HFFc6 (cell line): ENCODE results near the gene ANKRD53. TPM values are rescaled to one million over a fixed set of nuclear protein-coding genes. Genes with fewer than 3 reads are reported as not detected.

Experiments used
- DNase-seq: peaks from one replicate; pipeline ENCODE4 v3.0.0-alpha.2; 2018
- H3K27ac Mint-ChIP-seq: 2 replicates; pipeline ENCODE4 v1.8.0; 2020; ENCODE audit warnings: mild to moderate bottlenecking, mixed read lengths
- H3K27me3 Mint-ChIP-seq: 2 replicates; pipeline ENCODE4 v1.8.0; 2021; ENCODE audit warnings: mild to moderate bottlenecking, moderate library complexity, mixed read lengths; ENCODE audit not compliant: insufficient read depth
- H3K36me3 Mint-ChIP-seq: 2 replicates; pipeline ENCODE4 v1.8.0; 2021; ENCODE audit warnings: low read depth, mixed read lengths
- H3K4me1 Mint-ChIP-seq: 2 replicates; pipeline ENCODE4 v1.8.0; 2020; ENCODE audit warnings: low read depth, mixed read lengths
- H3K4me3 Mint-ChIP-seq: 2 replicates; pipeline ENCODE4 v1.8.0; 2020; ENCODE audit warnings: mild to moderate bottlenecking, moderate library complexity, mixed read lengths
- H3K9me3 Mint-ChIP-seq: 2 replicates; pipeline ENCODE4 v1.8.0; 2020; ENCODE audit warnings: mild to moderate bottlenecking, mixed read lengths
- total RNA-seq, 6 experiments: library from RNA; stranded (reverse); fragmentation: NEBNext Ultra II Directional; extraction: Animal tissue kit (Norgen Biotek cat#: 25700); gene quantifications; 2 replicates in 1 of 6; 3 replicates in 5 of 6; pipeline ENCODE4 v1.2.3, GENCODE V29; 2021
- TF ChIP-seq, protein P1 (sequence below): fragments of 200-600 bp; sonication (generic); IDR thresholded peaks from 2 replicates; pipeline ENCODE4 v1.5.0; 2021; ENCODE audit warnings: antibody characterized with exemption, mild to moderate bottlenecking

Gene ANKRD53
- total RNA-seq, 6 experiments from 2014 or later: 0.64 to 1.1 (median 0.85) TPM

DNA sequence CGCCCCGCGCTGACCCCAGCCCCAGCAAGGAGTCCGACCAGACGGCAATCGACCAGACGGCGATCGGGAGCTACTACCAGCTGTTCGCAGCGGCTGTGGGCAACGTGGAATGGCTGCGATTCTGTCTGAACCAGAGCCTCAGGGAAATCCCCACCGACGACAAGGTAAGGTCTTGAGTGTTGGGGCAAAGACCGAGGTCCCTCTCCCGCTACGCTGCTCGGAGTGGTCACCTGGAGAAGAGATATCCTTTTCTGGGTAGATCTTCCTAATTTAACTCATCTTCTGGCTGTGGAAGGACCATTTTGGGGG is 704 bp downstream of the ANKRD53 start:
- Mint-ChIP-seq H3K27ac (no peak overlapping the region), H3K4me1 (peaks cover 22% of the 10 kb centered on the region), H3K27me3 (peaks cover 5% of the 10 kb centered on the region), H3K9me3 (no peaks in the 10 kb centered on the region), H3K4me3 (peak overlapping the region; percentile 54), H3K36me3 (no peaks in the 10 kb centered on the region)
- TF ChIP-seq, protein P1, sequence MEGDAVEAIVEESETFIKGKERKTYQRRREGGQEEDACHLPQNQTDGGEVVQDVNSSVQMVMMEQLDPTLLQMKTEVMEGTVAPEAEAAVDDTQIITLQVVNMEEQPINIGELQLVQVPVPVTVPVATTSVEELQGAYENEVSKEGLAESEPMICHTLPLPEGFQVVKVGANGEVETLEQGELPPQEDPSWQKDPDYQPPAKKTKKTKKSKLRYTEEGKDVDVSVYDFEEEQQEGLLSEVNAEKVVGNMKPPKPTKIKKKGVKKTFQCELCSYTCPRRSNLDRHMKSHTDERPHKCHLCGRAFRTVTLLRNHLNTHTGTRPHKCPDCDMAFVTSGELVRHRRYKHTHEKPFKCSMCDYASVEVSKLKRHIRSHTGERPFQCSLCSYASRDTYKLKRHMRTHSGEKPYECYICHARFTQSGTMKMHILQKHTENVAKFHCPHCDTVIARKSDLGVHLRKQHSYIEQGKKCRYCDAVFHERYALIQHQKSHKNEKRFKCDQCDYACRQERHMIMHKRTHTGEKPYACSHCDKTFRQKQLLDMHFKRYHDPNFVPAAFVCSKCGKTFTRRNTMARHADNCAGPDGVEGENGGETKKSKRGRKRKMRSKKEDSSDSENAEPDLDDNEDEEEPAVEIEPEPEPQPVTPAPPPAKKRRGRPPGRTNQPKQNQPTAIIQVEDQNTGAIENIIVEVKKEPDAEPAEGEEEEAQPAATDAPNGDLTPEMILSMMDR: no peak
- DNase-seq: no peak

- Mint-ChIP-seq H3K4me3 (peak overlapping the region; percentile 54), H3K27me3 (peaks cover 3% of the 10 kb centered on the region), H3K36me3 (no peaks in the 10 kb centered on the region), H3K27ac (no peak overlapping the region), H3K4me1 (peaks cover 22% of the 10 kb centered on the region), H3K9me3 (no peaks in the 10 kb centered on the region)
- TF ChIP-seq, protein P1: no peak
- DNase-seq: no peak
Measured at GRCh38 chr2:70979626-70980025, 1.2 kb downstream of the ANKRD53 start.

GRCh38 chr2:70981421-70981820 is 3.0 kb downstream of the ANKRD53 start:
- H3K4me3 Mint-ChIP-seq: no peak overlapping the region
- H3K27me3 Mint-ChIP-seq: no peaks in the 10 kb centered on the region; the same call in 1 of the 2 replicates
- no peak overlapping the region for H3K27ac Mint-ChIP-seq
- TF ChIP-seq, protein P1: no peak
- H3K9me3 Mint-ChIP-seq: no peaks in the 10 kb centered on the region
- no peak for DNase-seq
- peaks cover 8% of the 10 kb centered on the region for H3K36me3 Mint-ChIP-seq
- peaks cover 16% of the 10 kb centered on the region for H3K4me1 Mint-ChIP-seq

- H3K4me3 Mint-ChIP-seq: no peak overlapping the region
- H3K36me3 Mint-ChIP-seq: peaks cover 11% of the 10 kb centered on the region
- H3K4me1 Mint-ChIP-seq: peaks cover 12% of the 10 kb centered on the region
- H3K27me3 Mint-ChIP-seq: no peaks in the 10 kb centered on the region; the same call in 1 of the 2 replicates
- DNase-seq: no peak
- H3K9me3 Mint-ChIP-seq: no peaks in the 10 kb centered on the region
- no peak overlapping the region for H3K27ac Mint-ChIP-seq
- TF ChIP-seq, protein P1: no peak
Measured at GRCh38 chr2:70981866-70982810, 3.7 kb downstream of the ANKRD53 start.

DNA sequence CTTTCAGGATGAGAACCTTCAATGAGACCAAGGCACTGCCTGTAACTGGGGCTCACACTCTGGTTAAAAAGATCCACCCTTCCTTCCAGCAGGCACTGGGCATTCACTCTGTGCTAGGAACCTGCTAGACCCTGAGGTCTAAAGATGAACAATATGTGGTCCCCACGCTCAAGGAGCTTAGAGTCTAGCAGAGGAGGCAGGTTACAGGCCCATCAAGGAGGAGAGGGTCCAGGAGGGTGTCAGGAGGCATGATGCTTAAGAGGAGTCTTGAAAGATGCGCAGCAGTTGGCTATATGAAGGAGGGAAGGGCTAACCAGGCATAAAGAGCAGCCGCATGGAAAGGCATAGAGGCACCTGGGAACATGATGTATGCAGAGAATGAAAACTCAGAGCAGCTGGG is 4.5 kb downstream of the ANKRD53 start:
- no peak for DNase-seq
- Mint-ChIP-seq H3K4me3 (no peak overlapping the region), H3K27me3 (no peaks in the 10 kb centered on the region; the same call in none of the 2 replicates), H3K4me1 (peaks cover 4% of the 10 kb centered on the region), H3K27ac (no peak overlapping the region), H3K36me3 (peaks cover 15% of the 10 kb centered on the region), H3K9me3 (no peaks in the 10 kb centered on the region)
- TF ChIP-seq, protein P1: no peak
